Loucy (cell line): ENCODE measurements around the gene ARHGEF16.

Source experiments
- H2AFZ ChIP-seq: fragments of 200-600 bp; sonication (generic); 2 replicates; pipeline ENCODE4 v1.6.0; 2016; ENCODE audit warnings: antibody characterized with exemption, mild to moderate bottlenecking, low read length, moderate library complexity
- H3F3A ChIP-seq: fragments of 200-600 bp; 2 replicates; pipeline ENCODE4 v1.6.0; 2016; ENCODE audit warnings: antibody characterized with exemption, low read depth, mild to moderate bottlenecking
- H3K27me3 ChIP-seq: fragments of 200-600 bp; sonication (generic); 2 replicates; pipeline ENCODE4 v1.6.1; 2014; ENCODE audit warnings: low read length, mild to moderate bottlenecking; ENCODE audit not compliant: insufficient read depth, poor library complexity, severe bottlenecking
- H3K36me3 ChIP-seq: fragments of 200-600 bp; sonication (generic); 2 replicates; pipeline ENCODE4 v1.6.1; 2016; ENCODE audit warnings: low read length; ENCODE audit not compliant: insufficient read depth
- H3K4me1 ChIP-seq: fragments of 200-600 bp; sonication (generic); 2 replicates; pipeline ENCODE4 v1.5.1; 2014; ENCODE audit warnings: low read length, mild to moderate bottlenecking; ENCODE audit not compliant: insufficient read depth, poor library complexity, severe bottlenecking
- H3K4me2 ChIP-seq: fragments of 200-600 bp; sonication (generic); 2 replicates; pipeline ENCODE4 v1.6.0; 2014; ENCODE audit warnings: antibody characterized with exemption, low read length, low read depth, mild to moderate bottlenecking; ENCODE audit not compliant: poor library complexity, severe bottlenecking
- H3K4me3 ChIP-seq: fragments of 200-600 bp; sonication (generic); 2 replicates; pipeline ENCODE4 v1.5.1; 2014; ENCODE audit warnings: low read length, mild to moderate bottlenecking, mixed read lengths; ENCODE audit not compliant: poor library complexity, severe bottlenecking
- H3K79me2 ChIP-seq: fragments of 200-600 bp; sonication (generic); 2 replicates; pipeline ENCODE4 v1.6.1; 2014; ENCODE audit warnings: low read length; ENCODE audit not compliant: insufficient read depth
- H3K9ac ChIP-seq: fragments of 200-600 bp; sonication (generic); 2 replicates; pipeline ENCODE4 v1.6.0; 2014; ENCODE audit warnings: mild to moderate bottlenecking, low read depth, low read length, moderate library complexity; ENCODE audit not compliant: poor library complexity, severe bottlenecking
- H3K9me2 ChIP-seq: fragments of 200-600 bp; sonication (generic); replicated peaks from 2 replicates; pipeline ENCODE4 v1.6.1; 2016; ENCODE audit warnings: low read depth, low read length, mixed read lengths
- H3K9me3 ChIP-seq: fragments of 200-600 bp; sonication (generic); 2 replicates; pipeline ENCODE4 v1.6.1; 2014; ENCODE audit warnings: mild to moderate bottlenecking, antibody characterized with exemption, low read length, low read depth; ENCODE audit not compliant: insufficient read depth
- H4K20me1 ChIP-seq: fragments of 200-600 bp; sonication (generic); 2 replicates; pipeline ENCODE4 v1.6.0; 2014; ENCODE audit warnings: antibody characterized with exemption, low read length, mild to moderate bottlenecking; ENCODE audit not compliant: insufficient read depth, poor library complexity, severe bottlenecking
- EZH2phosphoT487 ChIP-seq: fragments of 200-600 bp; IDR thresholded peaks from 2 replicates; pipeline ENCODE4 v1.6.1; 2018; ENCODE audit warnings: antibody characterized with exemption, mild to moderate bottlenecking, moderate library complexity, borderline replicate concordance
- TF ChIP-seq, protein P1 (sequence below): fragments of 200-600 bp; sonication (generic); conservative IDR thresholded peaks from 2 replicates; pipeline ENCODE4 v1.5.1; 2014; ENCODE audit warnings: mild to moderate bottlenecking, antibody characterized with exemption, low read length

Gene ARHGEF16

DNA sequence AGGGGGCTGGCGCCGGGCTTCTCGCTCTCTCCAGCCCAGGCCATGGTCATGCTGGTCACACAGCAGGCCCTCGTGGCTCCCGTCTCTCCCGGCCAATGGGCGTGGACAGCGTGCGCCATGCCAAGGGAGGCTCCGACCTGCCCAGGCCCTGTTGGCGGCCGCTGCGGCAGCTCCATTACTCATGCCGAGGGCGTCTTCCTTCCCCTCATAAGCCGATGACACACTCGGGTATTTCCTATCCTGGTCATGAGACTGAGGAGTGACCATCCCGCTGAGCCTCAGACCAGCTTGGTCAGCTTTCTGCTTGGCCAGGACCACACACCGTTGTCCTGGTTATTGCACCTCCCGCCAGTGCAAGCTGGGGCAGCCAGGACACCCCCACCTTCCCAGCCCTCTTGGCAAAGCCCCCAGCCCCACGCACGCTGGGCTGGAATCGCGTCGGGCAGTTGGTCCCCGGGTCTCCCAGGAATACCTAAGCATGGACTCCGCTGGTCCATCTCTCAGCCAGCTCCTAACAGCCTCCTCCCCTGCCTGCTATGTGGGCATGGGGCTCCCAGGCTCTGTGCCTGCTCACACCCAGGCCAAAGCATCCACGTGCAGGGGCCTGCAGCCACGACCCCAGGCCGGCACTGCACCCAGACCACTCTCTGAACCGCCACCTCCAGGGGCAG, 49.8 kb downstream of the ARHGEF16 start:
- Histone ChIP-seq H3K27me3 (no peaks in the 10 kb centered on the region), H3K36me3 (no peaks in the 10 kb centered on the region), H3K9me2 (no peaks in the 10 kb centered on the region), H2AFZ (no peak overlapping the region), H3K79me2 (no peaks in the 10 kb centered on the region), H3K9me3 (no peaks in the 10 kb centered on the region), H4K20me1 (no peaks in the 10 kb centered on the region), H3F3A (no peaks in the 10 kb centered on the region), H3K4me3 (no peak overlapping the region), H3K4me2 (no peak overlapping the region), H3K4me1 (no peaks in the 10 kb centered on the region), H3K9ac (no peak overlapping the region)
- TF ChIP-seq EZH2phosphoT487: no peak
- TF ChIP-seq, protein P1, sequence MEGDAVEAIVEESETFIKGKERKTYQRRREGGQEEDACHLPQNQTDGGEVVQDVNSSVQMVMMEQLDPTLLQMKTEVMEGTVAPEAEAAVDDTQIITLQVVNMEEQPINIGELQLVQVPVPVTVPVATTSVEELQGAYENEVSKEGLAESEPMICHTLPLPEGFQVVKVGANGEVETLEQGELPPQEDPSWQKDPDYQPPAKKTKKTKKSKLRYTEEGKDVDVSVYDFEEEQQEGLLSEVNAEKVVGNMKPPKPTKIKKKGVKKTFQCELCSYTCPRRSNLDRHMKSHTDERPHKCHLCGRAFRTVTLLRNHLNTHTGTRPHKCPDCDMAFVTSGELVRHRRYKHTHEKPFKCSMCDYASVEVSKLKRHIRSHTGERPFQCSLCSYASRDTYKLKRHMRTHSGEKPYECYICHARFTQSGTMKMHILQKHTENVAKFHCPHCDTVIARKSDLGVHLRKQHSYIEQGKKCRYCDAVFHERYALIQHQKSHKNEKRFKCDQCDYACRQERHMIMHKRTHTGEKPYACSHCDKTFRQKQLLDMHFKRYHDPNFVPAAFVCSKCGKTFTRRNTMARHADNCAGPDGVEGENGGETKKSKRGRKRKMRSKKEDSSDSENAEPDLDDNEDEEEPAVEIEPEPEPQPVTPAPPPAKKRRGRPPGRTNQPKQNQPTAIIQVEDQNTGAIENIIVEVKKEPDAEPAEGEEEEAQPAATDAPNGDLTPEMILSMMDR: no peak

DNA sequence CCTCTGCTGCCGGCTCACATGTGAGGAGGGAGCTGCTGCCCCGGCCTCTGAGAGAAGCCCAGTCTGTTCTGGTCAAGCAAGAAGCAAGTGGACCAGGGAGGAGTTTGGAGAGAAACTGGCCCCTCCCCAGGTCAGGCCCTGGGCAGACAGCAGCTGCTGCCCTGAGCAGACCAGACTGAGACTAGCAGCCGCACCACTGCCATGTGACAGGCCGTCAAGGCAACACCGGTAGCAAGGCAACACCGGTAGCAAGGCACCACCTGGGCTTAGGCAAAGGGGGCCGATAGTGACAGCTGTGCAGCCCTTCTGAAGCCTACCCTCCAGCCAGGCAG, 50.3 kb downstream of the ARHGEF16 start:
- no peaks in the 10 kb centered on the region for H3K9me2 ChIP-seq
- H3K4me1 ChIP-seq: no peaks in the 10 kb centered on the region
- TF ChIP-seq, protein P1: no peak
- no peak for TF ChIP-seq EZH2phosphoT487
- no peaks in the 10 kb centered on the region for H3K27me3 ChIP-seq
- H3K4me2 ChIP-seq: no peak overlapping the region
- no peaks in the 10 kb centered on the region for H3K79me2 ChIP-seq
- no peaks in the 10 kb centered on the region for H3K36me3 ChIP-seq
- no peak overlapping the region for H3K4me3 ChIP-seq
- no peak overlapping the region for H2AFZ ChIP-seq
- no peaks in the 10 kb centered on the region for H3K9me3 ChIP-seq
- no peak overlapping the region for H3K9ac ChIP-seq
- no peaks in the 10 kb centered on the region for H4K20me1 ChIP-seq
- no peaks in the 10 kb centered on the region for H3F3A ChIP-seq

DNA sequence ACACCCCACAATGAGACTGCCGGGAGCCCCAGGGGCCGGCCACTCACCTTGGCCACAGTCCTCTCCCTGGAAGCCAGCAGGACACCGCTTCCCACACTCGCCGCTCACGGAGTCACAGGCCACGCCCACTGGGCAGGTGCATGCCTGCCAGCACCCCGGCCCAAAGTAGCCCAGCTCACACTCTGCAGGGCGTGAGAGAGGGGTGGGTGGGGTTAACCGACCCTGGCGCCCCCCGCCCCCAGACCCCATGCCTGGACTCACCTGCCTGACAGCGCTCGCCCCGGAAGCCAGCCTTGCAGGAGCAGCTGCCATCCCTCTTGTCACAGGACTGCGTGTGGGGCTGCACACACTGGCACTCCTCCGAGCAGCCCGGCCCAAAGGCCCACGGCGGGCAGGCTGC, 50.7 kb downstream of the ARHGEF16 start:
- TF ChIP-seq, protein P1: no peak
- no peak for TF ChIP-seq EZH2phosphoT487
- no peaks in the 10 kb centered on the region for H3F3A ChIP-seq
- no peak overlapping the region for H3K4me3 ChIP-seq
- no peak overlapping the region for H3K4me2 ChIP-seq
- H2AFZ ChIP-seq: no peak overlapping the region
- H3K9me2 ChIP-seq: no peaks in the 10 kb centered on the region
- H3K9ac ChIP-seq: no peak overlapping the region
- no peaks in the 10 kb centered on the region for H3K4me1 ChIP-seq
- no peaks in the 10 kb centered on the region for H4K20me1 ChIP-seq
- H3K79me2 ChIP-seq: no peaks in the 10 kb centered on the region
- H3K36me3 ChIP-seq: no peaks in the 10 kb centered on the region
- H3K27me3 ChIP-seq: no peaks in the 10 kb centered on the region
- H3K9me3 ChIP-seq: no peaks in the 10 kb centered on the region
